Choroid plexus epithelial cell (primary cell): ENCODE measurements around the gene PRKCE.

Experiments used
- DNase-seq: peaks from one replicate; pipeline ENCODE4 v3.0.0-alpha.2; 2010; ENCODE audit warnings: low read depth
- H3K4me3 ChIP-seq: 2 replicates; pipeline ENCODE4 v1.5.1; 2011; ENCODE audit warnings: low read depth, mild to moderate bottlenecking, control low read depth, low read length, moderate library complexity
- TF ChIP-seq, protein P1 (sequence below): conservative IDR thresholded peaks from 2 replicates; pipeline ENCODE4 v1.5.1; 2011; ENCODE audit warnings: low read depth, mild to moderate bottlenecking, control low read depth, inconsistent platforms, low read length, moderate library complexity

Gene PRKCE

DNA sequence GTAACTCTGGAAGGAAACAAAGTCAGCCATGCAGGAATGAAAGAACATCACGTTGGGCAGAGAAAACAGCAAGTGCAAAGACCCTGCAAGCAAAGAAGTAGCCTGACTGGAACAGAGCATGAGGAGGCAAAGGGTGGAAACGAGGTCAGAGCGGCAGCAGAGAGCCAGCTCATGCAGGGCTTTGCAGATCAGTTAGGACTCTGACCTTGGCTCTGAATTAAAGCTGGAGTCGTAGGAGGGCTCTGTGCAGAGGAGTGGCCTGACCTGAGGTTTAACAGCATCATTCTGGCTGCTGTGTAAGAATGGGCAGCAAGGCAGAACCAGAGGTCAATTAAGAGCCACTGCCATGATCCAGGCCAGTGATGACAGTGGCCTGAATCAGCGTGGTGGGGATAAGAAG is 220.7 kb downstream of the PRKCE start:
- no peak for DNase-seq
- TF ChIP-seq, protein P1, sequence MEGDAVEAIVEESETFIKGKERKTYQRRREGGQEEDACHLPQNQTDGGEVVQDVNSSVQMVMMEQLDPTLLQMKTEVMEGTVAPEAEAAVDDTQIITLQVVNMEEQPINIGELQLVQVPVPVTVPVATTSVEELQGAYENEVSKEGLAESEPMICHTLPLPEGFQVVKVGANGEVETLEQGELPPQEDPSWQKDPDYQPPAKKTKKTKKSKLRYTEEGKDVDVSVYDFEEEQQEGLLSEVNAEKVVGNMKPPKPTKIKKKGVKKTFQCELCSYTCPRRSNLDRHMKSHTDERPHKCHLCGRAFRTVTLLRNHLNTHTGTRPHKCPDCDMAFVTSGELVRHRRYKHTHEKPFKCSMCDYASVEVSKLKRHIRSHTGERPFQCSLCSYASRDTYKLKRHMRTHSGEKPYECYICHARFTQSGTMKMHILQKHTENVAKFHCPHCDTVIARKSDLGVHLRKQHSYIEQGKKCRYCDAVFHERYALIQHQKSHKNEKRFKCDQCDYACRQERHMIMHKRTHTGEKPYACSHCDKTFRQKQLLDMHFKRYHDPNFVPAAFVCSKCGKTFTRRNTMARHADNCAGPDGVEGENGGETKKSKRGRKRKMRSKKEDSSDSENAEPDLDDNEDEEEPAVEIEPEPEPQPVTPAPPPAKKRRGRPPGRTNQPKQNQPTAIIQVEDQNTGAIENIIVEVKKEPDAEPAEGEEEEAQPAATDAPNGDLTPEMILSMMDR = no peak
- no peak overlapping the region for H3K4me3 ChIP-seq

DNA sequence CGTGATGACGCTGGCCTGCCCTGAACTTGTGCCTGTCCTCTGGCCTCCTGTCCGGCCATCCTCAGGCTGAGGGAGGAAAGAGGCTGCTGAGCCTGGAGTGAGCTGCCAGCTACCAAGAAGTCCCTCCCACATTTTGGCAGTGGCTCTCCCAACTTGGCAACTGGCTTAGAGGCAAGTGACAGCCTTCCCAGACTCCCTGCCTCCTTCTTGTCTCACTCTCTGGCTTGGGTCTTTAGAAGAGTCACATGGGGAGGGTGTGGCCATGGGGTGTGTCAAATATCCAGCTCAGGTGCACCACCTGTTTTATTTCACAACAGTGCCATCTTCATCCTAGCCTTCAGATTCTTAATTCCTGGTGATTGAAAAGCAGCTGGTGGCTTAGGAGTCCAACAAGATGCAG is 222.9 kb downstream of the PRKCE start:
- no peak for DNase-seq
- H3K4me3 ChIP-seq = no peak overlapping the region
- TF ChIP-seq, protein P1 = no peak

DNA sequence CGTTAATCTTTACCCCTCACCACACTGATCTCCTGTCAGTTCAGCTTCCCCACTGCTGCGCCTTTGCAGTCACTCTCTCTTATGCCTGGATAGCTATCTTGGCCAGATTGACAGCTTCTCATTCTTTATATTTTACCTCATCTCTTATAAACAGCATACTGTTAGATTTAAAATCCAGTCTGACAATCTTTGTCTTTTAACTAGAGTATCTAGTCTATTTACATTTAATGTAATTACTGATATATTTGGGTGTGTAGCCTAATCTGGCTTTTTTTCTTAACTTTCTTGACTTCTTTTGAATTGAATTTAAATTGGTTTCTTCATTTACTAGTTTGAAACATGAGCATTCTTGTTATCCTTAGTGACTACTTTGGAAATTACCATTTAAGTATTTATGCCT is 225.1 kb downstream of the PRKCE start:
- no peak for DNase-seq
- H3K4me3 ChIP-seq = no peak overlapping the region
- TF ChIP-seq, protein P1 = no peak

DNA sequence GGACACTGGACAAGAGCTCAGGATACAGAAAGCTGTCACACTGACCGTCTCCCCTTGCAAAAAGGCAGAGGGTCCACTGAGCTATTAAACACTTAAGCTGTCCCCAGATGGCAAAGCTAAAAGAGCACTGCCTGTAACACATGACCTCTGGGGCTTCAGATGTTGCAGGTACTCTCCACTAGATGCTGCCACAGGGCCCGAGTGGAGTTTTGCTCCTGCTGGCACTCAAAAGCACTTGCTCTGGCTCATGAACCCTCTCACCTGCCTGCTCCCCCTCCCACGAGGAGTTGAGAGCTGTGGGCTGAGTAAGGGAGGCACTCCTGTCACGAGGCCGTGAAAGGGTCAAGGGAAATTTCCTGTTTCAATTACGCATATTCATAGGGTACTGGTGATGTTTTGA is 227.9 kb downstream of the PRKCE start:
- TF ChIP-seq, protein P1 = no peak
- no peak overlapping the region for H3K4me3 ChIP-seq
- DNase-seq = no peak

DNA sequence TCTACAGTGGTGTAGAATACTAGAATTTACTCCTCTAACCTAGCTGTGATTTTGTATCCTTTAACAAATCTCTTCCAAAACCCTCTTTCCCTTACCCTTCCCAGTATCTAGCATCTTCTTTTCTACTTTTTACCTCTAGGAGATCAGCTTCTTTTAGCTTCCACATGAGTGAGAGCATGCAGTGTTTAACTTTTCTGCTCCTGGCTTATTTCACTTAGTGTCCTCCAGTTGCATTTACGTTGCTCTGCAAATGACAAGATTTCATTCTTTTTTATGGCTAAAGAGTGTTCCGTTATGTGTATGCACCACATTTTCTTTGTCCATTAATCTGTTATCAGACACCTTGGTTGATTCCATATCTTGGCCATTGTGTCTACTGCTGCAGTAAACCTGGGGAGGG is 228.5 kb downstream of the PRKCE start:
- TF ChIP-seq, protein P1 = no peak
- no peak for DNase-seq
- H3K4me3 ChIP-seq = no peak overlapping the region

DNA sequence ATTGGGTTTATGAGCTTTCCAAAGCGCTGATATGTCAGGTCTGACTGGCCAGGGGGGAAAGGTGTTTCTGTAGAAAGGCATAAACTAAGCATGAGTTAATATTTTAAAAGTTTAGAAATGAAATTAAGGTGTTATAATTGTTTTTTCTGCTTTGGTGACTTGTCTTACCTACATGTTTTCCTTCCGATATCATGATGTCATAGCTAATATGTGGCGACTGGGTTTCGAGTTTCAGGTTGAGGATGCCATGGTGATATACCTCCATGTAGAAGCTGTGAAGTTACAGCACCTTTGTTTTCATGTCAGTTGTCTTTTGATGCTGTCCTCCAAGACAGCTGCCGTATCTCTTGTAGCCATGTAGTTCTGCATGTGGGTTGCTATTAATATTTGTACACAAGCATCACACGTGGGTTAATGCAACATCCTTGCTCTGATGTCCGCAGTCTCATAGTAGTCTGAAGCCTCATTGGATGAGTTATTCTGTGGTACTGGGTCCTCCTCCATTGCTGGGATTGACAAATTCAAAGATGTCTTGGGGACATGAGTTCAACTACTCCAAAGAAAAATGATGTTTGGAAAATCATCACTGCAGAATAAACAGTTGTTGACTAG is 230.6 kb downstream of the PRKCE start:
- TF ChIP-seq, protein P1 = no peak
- DNase-seq = no peak
- no peak overlapping the region for H3K4me3 ChIP-seq

DNA sequence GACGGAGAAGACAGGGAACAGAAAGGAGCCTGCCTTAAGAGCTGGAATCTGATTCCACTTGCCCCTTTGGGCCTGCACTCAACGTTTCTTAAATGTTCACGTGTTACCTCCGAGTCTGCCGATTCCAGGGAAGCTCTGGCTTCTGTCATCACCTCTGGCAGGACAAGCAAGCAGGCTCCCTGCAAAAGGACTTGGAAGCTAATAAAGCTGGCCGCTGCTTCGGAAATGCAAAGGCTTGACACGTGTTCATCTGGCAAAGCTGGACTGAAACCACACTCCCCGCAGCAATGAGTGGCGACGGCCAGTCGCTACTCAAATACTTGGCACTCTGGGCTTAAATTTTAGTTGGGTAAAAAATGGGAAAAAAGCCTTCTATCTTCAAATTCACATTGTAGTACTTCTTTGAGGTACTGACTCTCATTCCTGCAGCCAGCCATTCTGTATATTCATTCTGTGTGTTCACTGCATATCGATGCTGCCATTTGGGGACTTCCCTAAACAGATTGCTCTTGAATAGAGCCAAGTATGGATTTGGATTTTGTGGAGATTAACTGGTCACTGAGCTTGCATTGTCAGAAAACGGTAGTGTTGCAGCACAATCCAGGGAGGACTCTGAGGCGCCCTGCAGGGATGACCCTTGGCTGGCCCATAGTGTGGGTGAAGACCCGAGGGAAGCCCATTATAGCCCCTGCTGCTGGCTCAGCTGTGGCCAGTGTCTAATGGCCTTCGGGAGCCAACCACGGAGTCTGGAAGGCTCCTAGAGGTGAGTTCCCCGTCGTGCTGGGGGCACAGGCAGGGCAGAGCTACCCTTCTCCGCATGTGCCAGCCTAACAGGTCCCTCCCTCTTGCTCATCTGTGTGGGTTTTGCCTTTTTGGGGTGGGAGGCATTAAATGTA is 231.5 kb downstream of the PRKCE start:
- H3K4me3 ChIP-seq = no peak overlapping the region
- TF ChIP-seq, protein P1 = no peak
- DNase-seq = no peak
